ENCODE measurements around the gene WASHC3.
"Not testable (repeated sequence)": the region's sequence is repeated elsewhere in the genome, so short reads cannot be mapped to it uniquely, and the experiment has no call there.

WASHC3 gene

GRCh38 chr12:102061560-102062418, at the start of gene WASHC3:
WASHC3 (minus strand) TSS chr12:102061991; CDS start chr12:102061962, 29 bp downstream.
- DNase-seq: peak; percentile 90 to 91

- no peak for DNase-seq
Measured at GRCh38 chr12:102110782-102111181, 49.0 kb upstream of the WASHC3 start.

GRCh38 chr12:102107970-102108369, 46.2 kb upstream of the WASHC3 start:
- DNase-seq: no peak

- DNase-seq: no peak
Measured at GRCh38 chr12:102106905-102107304, 45.1 kb upstream of the WASHC3 start.

GRCh38 chr12:102096855-102097254, 35.1 kb upstream of the WASHC3 start:
- DNase-seq: no peak

GRCh38 chr12:102095677-102096263, 34.0 kb upstream of the WASHC3 start:
- DNase-seq: peak in 1 of 2 experiments; percentile 37

DNA sequence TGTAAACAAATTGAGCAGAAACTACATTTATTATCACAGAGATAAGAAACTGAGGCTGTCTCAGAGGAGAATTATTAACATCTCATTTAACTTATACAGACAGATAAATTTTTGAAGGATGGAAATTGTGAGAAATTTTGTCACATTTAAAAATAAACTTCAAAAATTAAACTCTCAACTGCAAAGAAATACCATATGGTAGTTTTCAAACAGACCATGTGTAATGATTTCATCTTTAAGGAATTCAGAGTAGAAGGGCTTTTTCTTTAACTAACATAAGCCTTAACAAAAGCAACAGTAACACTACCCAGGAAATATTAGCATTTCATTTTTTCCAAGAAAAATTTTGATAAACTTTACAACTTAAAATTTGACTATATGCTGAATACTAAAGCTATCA, 31.5 kb upstream of the WASHC3 start:
- no peak for DNase-seq

DNA sequence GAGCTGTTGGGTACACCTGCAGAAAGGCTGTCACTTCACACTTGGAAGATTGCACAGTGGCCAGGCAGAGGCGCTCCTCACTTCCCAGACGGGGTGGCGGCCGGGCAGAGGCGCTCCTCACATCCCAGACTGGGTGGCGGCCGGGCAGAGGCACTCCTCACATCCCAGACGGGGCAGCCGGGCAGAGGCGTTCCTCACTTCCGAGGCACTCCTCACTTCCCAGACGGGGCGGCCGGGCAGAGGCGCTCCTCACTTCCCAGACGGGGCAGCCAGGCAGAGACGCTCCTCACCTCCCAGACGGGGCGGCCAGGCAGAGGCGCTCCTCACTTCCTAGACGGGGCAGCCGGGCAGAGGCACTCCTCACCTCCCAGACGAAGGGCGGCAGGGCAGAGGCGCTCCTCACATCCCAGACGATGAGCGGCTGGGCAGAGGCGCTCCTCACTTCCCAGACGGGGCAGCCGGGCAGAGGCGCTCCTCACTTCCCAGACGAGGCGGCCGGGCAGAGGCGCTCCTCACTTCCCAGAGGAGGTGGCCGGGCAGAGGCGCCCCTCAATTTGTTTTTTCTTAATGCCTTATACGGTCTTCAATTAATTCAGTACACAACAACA, 27.5 kb upstream of the WASHC3 start:
- not testable (repeated sequence) for DNase-seq

- no peak for DNase-seq
Measured at GRCh38 chr12:102080842-102081241, 19.1 kb upstream of the WASHC3 start.

GRCh38 chr12:102072092-102072491, 10.3 kb upstream of the WASHC3 start:
- not testable (repeated sequence) for DNase-seq

- no peak for DNase-seq
Measured at GRCh38 chr12:102069707-102070106, 7.9 kb upstream of the WASHC3 start.

GRCh38 chr12:102067574-102068258, 5.9 kb upstream of the WASHC3 start:
- DNase-seq: no peak

- DNase-seq: no peak
Measured at GRCh38 chr12:102064476-102064875, 2.7 kb upstream of the WASHC3 start.

GRCh38 chr12:102063069-102063468, 1.3 kb upstream of the WASHC3 start:
- no peak for DNase-seq

DNA sequence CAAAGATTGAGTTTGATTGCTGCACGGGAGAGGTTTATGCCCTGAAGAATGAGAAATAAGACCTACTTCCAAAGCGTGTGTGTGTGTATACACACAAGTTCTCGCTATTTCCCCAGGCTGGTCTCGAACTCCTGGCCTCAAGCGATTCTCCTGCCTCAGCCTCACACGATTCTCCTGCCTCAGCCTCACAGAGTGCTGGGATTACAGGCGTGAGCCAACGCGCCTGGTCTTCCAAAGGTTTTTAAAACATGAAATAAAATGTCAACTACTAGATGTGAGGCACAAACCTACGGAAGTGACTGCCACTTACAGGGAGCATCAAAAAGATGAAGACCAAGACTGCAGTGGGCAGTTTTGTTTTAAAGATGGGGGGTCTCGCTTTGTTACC, 622 bp upstream of the WASHC3 start:
- no peak for DNase-seq

GRCh38 chr12:102061096-102061559, 663 bp downstream of the WASHC3 start:
- DNase-seq: no peak

DNA sequence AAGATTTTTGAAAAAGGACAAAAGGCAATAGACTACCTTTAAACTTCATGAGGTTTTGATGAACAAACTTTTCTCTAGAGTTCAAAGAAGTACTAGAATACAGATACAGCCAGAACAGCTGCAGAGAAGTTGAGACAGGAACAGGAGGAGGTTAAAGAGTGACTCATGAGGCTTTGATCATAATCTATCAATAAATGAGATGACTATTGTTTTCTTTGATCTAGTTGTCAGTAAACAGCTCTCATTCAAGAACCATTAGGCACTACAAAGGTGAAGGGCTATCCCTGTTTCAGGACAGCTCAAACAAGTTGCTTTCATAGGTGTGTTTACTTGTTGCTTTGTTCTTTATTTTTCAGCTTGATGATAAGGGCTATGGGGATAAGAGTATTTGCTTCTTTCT, 2.4 kb downstream of the WASHC3 start:
- DNase-seq: no peak

DNA sequence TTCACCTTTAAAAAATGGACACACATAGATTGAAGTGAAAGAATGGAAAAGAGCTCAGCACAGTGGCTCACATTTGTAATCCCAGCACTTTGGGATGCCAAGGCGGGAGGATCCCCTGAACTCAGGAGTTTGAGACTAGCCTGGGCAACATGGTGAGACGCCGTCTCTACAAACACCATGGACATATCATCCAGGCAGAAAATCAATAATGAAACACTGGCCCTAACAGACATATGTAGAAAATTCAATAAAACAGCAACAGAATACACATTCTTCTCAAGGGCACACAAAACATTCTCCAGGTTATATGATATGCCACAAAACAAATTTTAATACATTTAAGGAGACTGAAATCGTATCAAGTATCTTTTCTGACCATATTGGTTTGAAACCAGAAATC, 7.4 kb downstream of the WASHC3 start:
- no peak for DNase-seq

- DNase-seq: no peak
Measured at GRCh38 chr12:102053062-102053349, 8.8 kb downstream of the WASHC3 start.

GRCh38 chr12:102052192-102053061, 9.4 kb downstream of the WASHC3 start:
- DNase-seq: no peak

GRCh38 chr12:102051431-102051965, 10.3 kb downstream of the WASHC3 start:
- no peak for DNase-seq

Data from SHP77 (cell line).